K562 (cell line): Measurements from ENCODE around the gene XPR1. TPM values are rescaled to one million over a fixed set of nuclear protein-coding genes. Genes with fewer than 3 reads are reported as not detected.

Experiments
- ASH1L ChIP-seq: fragments of 450-650 bp; IDR thresholded peaks from 2 replicates; pipeline ENCODE4 v1.6.1; 2018; ENCODE audit warnings: borderline replicate concordance, mild to moderate bottlenecking, low read depth; ENCODE audit not compliant: partially characterized antibody
- ATF3 ChIP-seq, 2 experiments: fragments of 450-650 bp in 1 of 2; sonication (generic) in 1 of 2; formaldehyde crosslinking in 1 of 2; IDR thresholded peaks in 1 of 2; conservative IDR thresholded peaks in 1 of 2; 2 replicates each; pipeline versions ENCODE4 v1.6.1 to v1.8.1; 2016 to 2023; ENCODE audit warnings: mild to moderate bottlenecking in 2 of 2, moderate library complexity in 2 of 2, inconsistent platforms in 1 of 2, missing genetic modification reagents in 1 of 2
- ATF7 ChIP-seq: fragments of 450-650 bp; IDR thresholded peaks from 2 replicates; pipeline ENCODE4 v1.7.1; 2014; ENCODE audit warnings: mild to moderate bottlenecking, moderate library complexity
- CC2D1A ChIP-seq: fragments of 450-650 bp; IDR thresholded peaks from 2 replicates; pipeline ENCODE4 v1.6.1; 2017; ENCODE audit warnings: mild to moderate bottlenecking
- CEBPG ChIP-seq, 3 experiments: fragments of 200-800 bp in 1 of 3; sonication (Bioruptor generic) in 1 of 3; sonication (generic) in 1 of 3; formaldehyde crosslinking in 1 of 3; IDR thresholded peaks in 2 of 3; conservative IDR thresholded peaks in 1 of 3; 2 replicates each; pipeline versions ENCODE4 v1.6.1 to v1.8.0; 2016 to 2022; ENCODE audit warnings: missing compliant biosample characterization in 2 of 3, missing genetic modification characterization in 2 of 3, mild to moderate bottlenecking in 1 of 3, missing genetic modification reagents in 1 of 3
- FOXJ2 ChIP-seq: fragments of 200-800 bp; sonication (Bioruptor generic); IDR thresholded peaks from 2 replicates; pipeline ENCODE4 v1.6.1; 2016; ENCODE audit warnings: missing genetic modification characterization, missing compliant biosample characterization
- GABPB1 ChIP-seq: sonication (generic); formaldehyde crosslinking; IDR thresholded peaks from 2 replicates; pipeline ENCODE4 v1.8.0; 2022; ENCODE audit warnings: mild to moderate bottlenecking, missing genetic modification reagents
- MAFK ChIP-seq: IDR thresholded peaks from 2 replicates; pipeline ENCODE4 v1.6.1; 2011; ENCODE audit warnings: low read length, improper control_type of control experiment
- NFE2 ChIP-seq: IDR thresholded peaks from 2 replicates; pipeline ENCODE4 v1.6.1; 2014; ENCODE audit warnings: antibody characterized with exemption, low read depth
- RBM39 ChIP-seq: fragments of 200-400 bp; formaldehyde crosslinking; optimal IDR thresholded peaks from 2 replicates; pipeline ENCODE3; 2018; ENCODE audit warnings: low read depth, low read length
- REST ChIP-seq, 2 experiments: fragments of 450-650 bp; formaldehyde crosslinking in 1 of 2; IDR thresholded peaks; 2 replicates each; pipeline versions ENCODE4 v1.4.0 to v1.6.1; 2014 to 2020; ENCODE audit warnings: mild to moderate bottlenecking in 2 of 2, borderline replicate concordance in 1 of 2, low read depth in 1 of 2
- SMAD4 ChIP-seq: fragments of 250-450 bp; sonication (Bioruptor Pico); conservative IDR thresholded peaks from 2 replicates; pipeline ENCODE4 v1.8.0; 2021; ENCODE audit warnings: inconsistent platforms, mild to moderate bottlenecking, moderate library complexity
- SNIP1 ChIP-seq: fragments of 450-650 bp; IDR thresholded peaks from 2 replicates; pipeline ENCODE4 v1.7.1; 2017; ENCODE audit warnings: low read depth, mild to moderate bottlenecking
- STAT5B ChIP-seq: fragments of 250-450 bp; sonication (Bioruptor Pico); IDR thresholded peaks from 2 replicates; pipeline ENCODE4 v1.8.0; 2021; ENCODE audit warnings: mild to moderate bottlenecking, inconsistent platforms
- TAL1 ChIP-seq: fragments of 450-650 bp; IDR thresholded peaks from 2 replicates; pipeline ENCODE4 v1.6.1; 2016; ENCODE audit warnings: mild to moderate bottlenecking
- TCF7L2 ChIP-seq: fragments of 150-350 bp; IDR thresholded peaks from 2 replicates; pipeline ENCODE4 v1.6.1; 2016; ENCODE audit warnings: low read depth, mild to moderate bottlenecking, low read length, moderate library complexity
- YBX1 ChIP-seq: fragments of 450-650 bp; IDR thresholded peaks from 2 replicates; pipeline ENCODE4 v1.7.1; 2016; ENCODE audit warnings: mild to moderate bottlenecking
- ZNF263 ChIP-seq: sonication (generic); formaldehyde crosslinking; IDR thresholded peaks from 2 replicates; pipeline ENCODE4 v1.8.0; 2022; ENCODE audit warnings: mild to moderate bottlenecking, missing genetic modification reagents, borderline replicate concordance
- ZNF507 ChIP-seq: conservative IDR thresholded peaks from 2 replicates; pipeline ENCODE4 v1.6.1; 2017; ENCODE audit warnings: missing genetic modification characterization, missing compliant biosample characterization
- polyA plus RNA-seq, 8 experiments: library from polyadenylated mRNA; depleted of rRNA in 4 of 8; stranded (reverse) in 5 of 8; unstranded in 3 of 8; fragments of >200 nt; fragmentation: Nextera tagmentation in 2 of 8; fragmentation: Illumina TruSeq in 1 of 8; extraction: Ambion mirVana in 2 of 8; extraction: Trizol in 1 of 8; gene quantifications; 2 replicates each; pipeline versions ENCODE4 v1.2.1 to v1.2.3, GENCODE V29; 2011 to 2014; ENCODE audit warnings: inconsistent platforms in 1 of 8, missing spikeins in 1 of 8
- total RNA-seq, 7 experiments: library from RNA; depleted of rRNA in 6 of 7; stranded (reverse); fragments of >200 nt in 6 of 7; fragmentation: Illumina TruSeq in 2 of 7; extraction: Trizol in 2 of 7; gene quantifications; 2 replicates each; pipeline versions ENCODE4 v1.2.1 to v1.2.3, GENCODE V29; 2011 to 2021; ENCODE audit warnings: low replicate concordance in 1 of 7

XPR1 gene
- total and polyA plus RNA-seq, 9 of the 15 experiments (the other 6 are each of a cell fraction or from before 2014, with no cell fraction given) = 3.0 to 66.2 (median 38.6) TPM

GRCh38 chr1:180881806-180882509, 250.1 kb downstream of the XPR1 start (continued):
- peak; percentile 85 for TF ChIP-seq ATF3 (IDR thresholded peaks at IDR 0.05)
- TF ChIP-seq ATF3 (CRISPR knock-in tag; conservative IDR thresholded peaks at IDR 0.05) = 0 out of 2 replicates have a peak, but pooled peaks have one; percentile 58
- no peak for TF ChIP-seq CEBPG (CRISPR knock-in tag; IDR thresholded peaks at IDR 0.05)
- TF ChIP-seq CEBPG (tag; conservative IDR thresholded peaks at IDR 0.05 in 1 of 2, IDR thresholded peaks at IDR 0.05 in 1 of 2) = peak in 1 of 2 experiments; percentile 27; a peak in 1 of 4 replicates
- peak; percentile 47; the same call in 1 of the 2 replicates for TF ChIP-seq TAL1
- no peak for TF ChIP-seq ZNF507
- TF ChIP-seq CC2D1A = 0 out of 2 replicates have a peak, but pooled peaks have one; percentile 17
- peak; percentile 91 for TF ChIP-seq ATF7
- no peak for TF ChIP-seq ASH1L
- TF ChIP-seq FOXJ2 (tag) = no peak
- no peak for TF ChIP-seq RBM39
- TF ChIP-seq STAT5B (CRISPR knock-in tag) = no peak
- TF ChIP-seq REST (IDR thresholded peaks at IDR 0.05; ENCODE audit: borderline replicate concordance) = peak; percentile 79
- TF ChIP-seq REST (CRISPR knock-in tag; IDR thresholded peaks at IDR 0.05; ENCODE audit: low read depth) = no peak
- no peak for TF ChIP-seq MAFK
- peak; percentile 79; the same call in 1 of the 2 replicates for TF ChIP-seq ZNF263 (CRISPR knock-in tag)
- no peak for TF ChIP-seq NFE2
- 0 out of 2 replicates have a peak, but pooled peaks have one; percentile 26 for TF ChIP-seq GABPB1 (CRISPR knock-in tag)
- TF ChIP-seq SNIP1 = no peak
- TF ChIP-seq SMAD4 (CRISPR knock-in tag) = no peak
- no peak for TF ChIP-seq YBX1
- no peak for TF ChIP-seq TCF7L2
